Measurements from ENCODE around the gene APOA5. TPM values are rescaled to one million over a fixed set of nuclear protein-coding genes. Genes with fewer than 3 reads are reported as not detected.

Gene APOA5
- total and polyA plus RNA-seq, 2 of the 13 experiments (the other 11 are each of a cell fraction or from before 2014, with no cell fraction given), result 44.0 to 49.1 TPM

DNA sequence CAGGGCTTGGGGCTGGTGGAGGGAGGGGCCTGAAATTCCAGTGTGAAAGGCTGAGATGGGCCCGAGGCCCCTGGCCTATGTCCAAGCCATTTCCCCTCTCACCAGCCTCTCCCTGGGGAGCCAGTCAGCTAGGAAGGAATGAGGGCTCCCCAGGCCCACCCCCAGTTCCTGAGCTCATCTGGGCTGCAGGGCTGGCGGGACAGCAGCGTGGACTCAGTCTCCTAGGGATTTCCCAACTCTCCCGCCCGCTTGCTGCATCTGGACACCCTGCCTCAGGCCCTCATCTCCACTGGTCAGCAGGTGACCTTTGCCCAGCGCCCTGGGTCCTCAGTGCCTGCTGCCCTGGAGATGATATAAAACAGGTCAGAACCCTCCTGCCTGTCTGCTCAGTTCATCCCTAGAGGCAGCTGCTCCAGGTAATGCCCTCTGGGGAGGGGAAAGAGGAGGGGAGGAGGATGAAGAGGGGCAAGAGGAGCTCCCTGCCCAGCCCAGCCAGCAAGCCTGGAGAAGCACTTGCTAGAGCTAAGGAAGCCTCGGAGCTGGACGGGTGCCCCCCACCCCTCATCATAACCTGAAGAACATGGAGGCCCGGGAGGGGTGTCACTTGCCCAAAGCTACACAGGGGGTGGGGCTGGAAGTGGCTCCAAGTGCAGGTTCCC lies 38.0 kb upstream of the APOA5 start, which contains the start of gene APOC3 (continued):
- TF ChIP-seq, protein P1, sequence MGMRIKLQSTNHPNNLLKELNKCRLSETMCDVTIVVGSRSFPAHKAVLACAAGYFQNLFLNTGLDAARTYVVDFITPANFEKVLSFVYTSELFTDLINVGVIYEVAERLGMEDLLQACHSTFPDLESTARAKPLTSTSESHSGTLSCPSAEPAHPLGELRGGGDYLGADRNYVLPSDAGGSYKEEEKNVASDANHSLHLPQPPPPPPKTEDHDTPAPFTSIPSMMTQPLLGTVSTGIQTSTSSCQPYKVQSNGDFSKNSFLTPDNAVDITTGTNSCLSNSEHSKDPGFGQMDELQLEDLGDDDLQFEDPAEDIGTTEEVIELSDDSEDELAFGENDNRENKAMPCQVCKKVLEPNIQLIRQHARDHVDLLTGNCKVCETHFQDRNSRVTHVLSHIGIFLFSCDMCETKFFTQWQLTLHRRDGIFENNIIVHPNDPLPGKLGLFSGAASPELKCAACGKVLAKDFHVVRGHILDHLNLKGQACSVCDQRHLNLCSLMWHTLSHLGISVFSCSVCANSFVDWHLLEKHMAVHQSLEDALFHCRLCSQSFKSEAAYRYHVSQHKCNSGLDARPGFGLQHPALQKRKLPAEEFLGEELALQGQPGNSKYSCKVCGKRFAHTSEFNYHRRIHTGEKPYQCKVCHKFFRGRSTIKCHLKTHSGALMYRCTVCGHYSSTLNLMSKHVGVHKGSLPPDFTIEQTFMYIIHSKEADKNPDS (CRISPR knock-in tag; IDR thresholded peaks at IDR 0.05), result 0 out of 2 replicates have a peak, but pooled peaks have one; percentile 51
- TF ChIP-seq ZFP36 (IDR thresholded peaks at IDR 0.05; ENCODE audit: borderline replicate concordance, low read depth, low read length, partially characterized antibody) (no peak), ARNT (IDR thresholded peaks at IDR 0.05) (no peak), ETV5 (CRISPR knock-in tag; IDR thresholded peaks at IDR 0.05; ENCODE audit: borderline replicate concordance) (peak; percentile 32; the same call in 1 of the 2 replicates), REPIN1 (CRISPR knock-in tag; IDR thresholded peaks at IDR 0.05; ENCODE audit: borderline replicate concordance, low read depth) (peak; percentile 85; the same call in 1 of the 2 replicates), NR2F2 (IDR thresholded peaks at IDR 0.05; ENCODE audit: borderline replicate concordance, low read depth) (no peak), NR2F1 (CRISPR knock-in tag; IDR thresholded peaks at IDR 0.05) (peak; percentile 62 to 81), POLR2A (IDR thresholded peaks at IDR 0.05; ENCODE audit: insufficient read depth in 1 of 2, low read depth in 2 of 2, low read length in 2 of 2) (peak in 1 of 2 experiments; percentile 84; a peak in 2 of 4 replicates), FOXK2 (IDR thresholded peaks at IDR 0.05) (no peak), EP300 (IDR thresholded peaks at IDR 0.05; ENCODE audit: low read depth in 2 of 2, low read length in 2 of 2) (peak; percentile 41 to 46; a peak in 2 of 4 replicates), EP300 (CRISPR knock-in tag; IDR thresholded peaks at IDR 0.05; ENCODE audit: borderline replicate concordance) (0 out of 2 replicates have a peak, but pooled peaks have one; percentile 14), ZNF570 (CRISPR knock-in tag; IDR thresholded peaks at IDR 0.05; ENCODE audit: borderline replicate concordance) (0 out of 2 replicates have a peak, but pooled peaks have one; percentile 50), HMG20A (CRISPR knock-in tag; IDR thresholded peaks at IDR 0.05; ENCODE audit: borderline replicate concordance) (peak; percentile 22; the same call in 1 of the 2 replicates), SP2 (CRISPR knock-in tag; IDR thresholded peaks at IDR 0.05) (no peak), HBP1 (CRISPR knock-in tag; IDR thresholded peaks at IDR 0.05; ENCODE audit: low read depth) (no peak), NR0B2 (CRISPR knock-in tag; IDR thresholded peaks at IDR 0.05) (peak; percentile 58; the same call in 1 of the 2 replicates), ZFP37 (CRISPR knock-in tag; IDR thresholded peaks at IDR 0.05; ENCODE audit: borderline replicate concordance) (no peak), NFE2L2 (IDR thresholded peaks at IDR 0.05; ENCODE audit: low read length) (no peak), MAFK (conservative IDR thresholded peaks at IDR 0.05 in 1 of 2, IDR thresholded peaks at IDR 0.05 in 1 of 2; ENCODE audit: low read length in 2 of 2) (no peak), HDAC1 (CRISPR knock-in tag; IDR thresholded peaks at IDR 0.05) (peak; percentile 58; the same call in 1 of the 2 replicates), CREM (IDR thresholded peaks at IDR 0.05) (peak; percentile 31; the same call in 1 of the 2 replicates), CREM (CRISPR knock-in tag; IDR thresholded peaks at IDR 0.05) (no peak), ZNF121 (CRISPR knock-in tag; IDR thresholded peaks at IDR 0.05) (no peak), ZSCAN29 (CRISPR knock-in tag; conservative IDR thresholded peaks at IDR 0.05) (peak; percentile 21; the same call in 1 of the 2 replicates)
- TF ChIP-seq, protein P2, sequence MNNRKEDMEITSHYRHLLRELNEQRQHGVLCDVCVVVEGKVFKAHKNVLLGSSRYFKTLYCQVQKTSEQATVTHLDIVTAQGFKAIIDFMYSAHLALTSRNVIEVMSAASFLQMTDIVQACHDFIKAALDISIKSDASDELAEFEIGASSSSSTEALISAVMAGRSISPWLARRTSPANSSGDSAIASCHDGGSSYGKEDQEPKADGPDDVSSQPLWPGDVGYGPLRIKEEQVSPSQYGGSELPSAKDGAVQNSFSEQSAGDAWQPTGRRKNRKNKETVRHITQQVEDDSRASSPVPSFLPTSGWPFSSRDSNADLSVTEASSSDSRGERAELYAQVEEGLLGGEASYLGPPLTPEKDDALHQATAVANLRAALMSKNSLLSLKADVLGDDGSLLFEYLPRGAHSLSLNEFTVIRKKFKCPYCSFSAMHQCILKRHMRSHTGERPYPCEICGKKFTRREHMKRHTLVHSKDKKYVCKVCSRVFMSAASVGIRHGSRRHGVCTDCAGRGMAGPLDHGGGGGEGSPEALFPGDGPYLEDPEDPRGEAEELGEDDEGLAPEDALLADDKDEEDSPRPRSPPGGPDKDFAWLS (CRISPR knock-in tag; IDR thresholded peaks at IDR 0.05; ENCODE audit: borderline replicate concordance), result no peak

Data from HepG2 (cell line).